Lower leg skin (tissue), 3 donors: ENCODE measurements around the gene TRIM16.

Source experiments
- POLR2A ChIP-seq, 2 donors: fragments of 450-650 bp; IDR thresholded peaks; one replicate each; pipeline ENCODE4 v1.6.1; 2016 to 2017; ENCODE audit warnings: antibody characterized with exemption in 2 of 2, mild to moderate bottlenecking in 1 of 2, moderate library complexity in 1 of 2
- TF ChIP-seq, protein P1 (sequence below), 3 donors: fragments of 450-650 bp; IDR thresholded peaks; one replicate each; pipeline ENCODE4 v1.5.1; 2016; ENCODE audit warnings: antibody characterized with exemption in 3 of 3, mild to moderate bottlenecking in 3 of 3, moderate library complexity in 2 of 3

DNA sequence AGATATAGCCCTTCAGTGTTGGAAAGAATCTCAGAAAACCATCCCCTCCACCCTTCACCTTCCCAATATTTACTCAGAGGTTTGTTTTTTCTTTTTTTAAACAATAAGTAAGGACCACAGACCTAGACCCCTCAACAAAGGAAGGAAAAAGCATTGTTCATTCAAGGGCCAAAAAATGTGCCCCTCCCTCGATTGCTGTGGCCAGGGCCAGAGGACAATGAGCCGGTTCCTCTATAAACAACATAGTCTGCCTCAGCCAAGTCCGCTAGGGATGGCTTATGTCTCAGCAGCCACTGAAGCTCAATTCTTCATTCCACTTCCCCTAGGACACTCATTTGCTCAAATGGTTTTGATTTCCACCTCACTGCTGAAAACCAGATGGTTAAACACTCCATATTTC is 24.0 kb downstream of the TRIM16 start:
- TF ChIP-seq POLR2A (IDR thresholded peaks at IDR 0.05): no peak
- TF ChIP-seq, protein P1, sequence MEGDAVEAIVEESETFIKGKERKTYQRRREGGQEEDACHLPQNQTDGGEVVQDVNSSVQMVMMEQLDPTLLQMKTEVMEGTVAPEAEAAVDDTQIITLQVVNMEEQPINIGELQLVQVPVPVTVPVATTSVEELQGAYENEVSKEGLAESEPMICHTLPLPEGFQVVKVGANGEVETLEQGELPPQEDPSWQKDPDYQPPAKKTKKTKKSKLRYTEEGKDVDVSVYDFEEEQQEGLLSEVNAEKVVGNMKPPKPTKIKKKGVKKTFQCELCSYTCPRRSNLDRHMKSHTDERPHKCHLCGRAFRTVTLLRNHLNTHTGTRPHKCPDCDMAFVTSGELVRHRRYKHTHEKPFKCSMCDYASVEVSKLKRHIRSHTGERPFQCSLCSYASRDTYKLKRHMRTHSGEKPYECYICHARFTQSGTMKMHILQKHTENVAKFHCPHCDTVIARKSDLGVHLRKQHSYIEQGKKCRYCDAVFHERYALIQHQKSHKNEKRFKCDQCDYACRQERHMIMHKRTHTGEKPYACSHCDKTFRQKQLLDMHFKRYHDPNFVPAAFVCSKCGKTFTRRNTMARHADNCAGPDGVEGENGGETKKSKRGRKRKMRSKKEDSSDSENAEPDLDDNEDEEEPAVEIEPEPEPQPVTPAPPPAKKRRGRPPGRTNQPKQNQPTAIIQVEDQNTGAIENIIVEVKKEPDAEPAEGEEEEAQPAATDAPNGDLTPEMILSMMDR (IDR thresholded peaks at IDR 0.05): no peak
